Testis (tissue), 2 donors: Measurements from ENCODE around the gene CDH13.

Experiments
- POLR2A ChIP-seq: fragments of 450-650 bp; IDR thresholded peaks from one replicate; pipeline ENCODE4 v1.6.1; 2017; ENCODE audit warnings: antibody characterized with exemption, mild to moderate bottlenecking, moderate library complexity
- TF ChIP-seq, protein P1 (sequence below), 3 experiments: fragments of 450-650 bp in 2 of 3; fragments of 200-600 bp in 1 of 3; sonication (generic) in 1 of 3; IDR thresholded peaks; one replicate each; pipeline ENCODE4 v1.5.1; 2016 to 2019; ENCODE audit warnings: antibody characterized with exemption in 3 of 3, mild to moderate bottlenecking in 2 of 3, moderate library complexity in 1 of 3

DNA sequence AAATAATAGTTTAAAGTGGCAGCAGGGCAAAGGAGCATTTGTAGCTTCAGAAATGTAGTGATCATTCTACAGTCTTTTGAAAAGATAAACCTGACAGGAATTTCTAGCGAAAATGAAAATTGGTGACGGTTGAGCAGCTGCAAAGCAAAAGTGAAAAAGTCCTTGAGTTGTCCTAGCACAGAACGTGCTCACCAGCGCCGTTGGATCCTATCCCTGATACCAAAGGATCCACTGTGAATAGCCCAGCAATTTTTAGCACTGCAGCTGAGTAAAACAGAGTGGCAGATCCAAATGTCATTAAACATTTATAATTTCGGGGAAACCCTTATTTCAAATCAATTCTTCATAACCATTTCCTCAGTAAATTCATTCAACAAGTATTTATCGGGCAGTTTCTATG is 727.2 kb downstream of the CDH13 start:
- no peak for TF ChIP-seq POLR2A
- TF ChIP-seq, protein P1, sequence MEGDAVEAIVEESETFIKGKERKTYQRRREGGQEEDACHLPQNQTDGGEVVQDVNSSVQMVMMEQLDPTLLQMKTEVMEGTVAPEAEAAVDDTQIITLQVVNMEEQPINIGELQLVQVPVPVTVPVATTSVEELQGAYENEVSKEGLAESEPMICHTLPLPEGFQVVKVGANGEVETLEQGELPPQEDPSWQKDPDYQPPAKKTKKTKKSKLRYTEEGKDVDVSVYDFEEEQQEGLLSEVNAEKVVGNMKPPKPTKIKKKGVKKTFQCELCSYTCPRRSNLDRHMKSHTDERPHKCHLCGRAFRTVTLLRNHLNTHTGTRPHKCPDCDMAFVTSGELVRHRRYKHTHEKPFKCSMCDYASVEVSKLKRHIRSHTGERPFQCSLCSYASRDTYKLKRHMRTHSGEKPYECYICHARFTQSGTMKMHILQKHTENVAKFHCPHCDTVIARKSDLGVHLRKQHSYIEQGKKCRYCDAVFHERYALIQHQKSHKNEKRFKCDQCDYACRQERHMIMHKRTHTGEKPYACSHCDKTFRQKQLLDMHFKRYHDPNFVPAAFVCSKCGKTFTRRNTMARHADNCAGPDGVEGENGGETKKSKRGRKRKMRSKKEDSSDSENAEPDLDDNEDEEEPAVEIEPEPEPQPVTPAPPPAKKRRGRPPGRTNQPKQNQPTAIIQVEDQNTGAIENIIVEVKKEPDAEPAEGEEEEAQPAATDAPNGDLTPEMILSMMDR (IDR thresholded peaks at IDR 0.05): no peak
